GM10248 (cell line): Measurements from ENCODE around the gene CHD2.
A peak's percentile ranks its signal among the peaks of the same experiment; 100 is the strongest.
"Not testable (repeated sequence)": the region's sequence is repeated elsewhere in the genome, so short reads cannot be mapped to it uniquely, and the experiment has no call there.

Source experiments
- CTCF ChIA-PET: fragments of 300-600 bp; sonication (Branson Sonifier 250); formaldehyde crosslinking; extraction: SDS; loops from one replicate; lab custom pipeline; 2021; ENCODE audit warnings: antibody characterized with exemption; lab: Yijun Ruan, JAX
- POLR2A ChIA-PET: fragments of 350-650 bp; sonication (Branson Sonifier 250); formaldehyde crosslinking; extraction: SDS; loops from one replicate; lab custom pipeline; 2020; ENCODE audit warnings: antibody characterized with exemption; lab: Yijun Ruan, JAX
- DNase-seq: peaks from one replicate; pipeline ENCODE4 v3.0.0; 2012; ENCODE audit errors: extremely low spot score
- CTCF ChIP-seq: IDR thresholded peaks from 2 replicates; pipeline ENCODE4 v1.5.1; 2012; ENCODE audit warnings: mild to moderate bottlenecking, low read depth; ENCODE audit errors: extremely low read depth, missing control alignments, control extremely low read depth

Gene CHD2

GRCh38 chr15:93029214-93029835, 129.2 kb downstream of the CHD2 start:
- CTCF ChIA-PET: interaction anchor here (0.9 to 4.6 kb wide), 17 partner anchors 9 to 1295 kb away, joined by 3 to 51 read pairs (median 5); no protein-coding TSS in a partner anchor
- POLR2A ChIA-PET: interaction anchor here (1.0 kb wide), 1 partner anchor 9 kb away, joined by 3 read pairs; no protein-coding TSS in a partner anchor
- TF ChIP-seq CTCF: no peak
- peak; percentile 15 for DNase-seq

GRCh38 chr15:93029836-93030429, 129.8 kb downstream of the CHD2 start:
- peak; percentile 20 for DNase-seq
- ChIA-PET CTCF (interaction anchor here (0.7 to 4.6 kb wide), 32 partner anchors 8 to 1296 kb away, joined by 3 to 51 read pairs (median 4); no protein-coding TSS in a partner anchor), POLR2A (interaction anchor here (1.0 kb wide), 1 partner anchor 10 kb away, joined by 3 read pairs; no protein-coding TSS in a partner anchor)
- TF ChIP-seq CTCF: no peak

- CTCF ChIA-PET: interaction anchor here (0.7 to 4.6 kb wide), 33 partner anchors 8 to 1296 kb away, joined by 3 to 51 read pairs (median 4); no protein-coding TSS in a partner anchor
- DNase-seq: peak; percentile 87
- peak; percentile 81 for TF ChIP-seq CTCF
- POLR2A ChIA-PET: interaction anchor here (1.0 kb wide), 1 partner anchor 10 kb away, joined by 3 read pairs; no protein-coding TSS in a partner anchor
These were observed 130.4 kb downstream of the CHD2 start for GRCh38 chr15:93030430-93031102.

- no peak for TF ChIP-seq CTCF
- ChIA-PET CTCF (interaction anchor here (0.9 to 4.6 kb wide), 13 partner anchors 8 to 1293 kb away, joined by 3 to 51 read pairs (median 8); no protein-coding TSS in a partner anchor), POLR2A (no interaction called here)
- DNase-seq: no peak
These were observed 131.0 kb downstream of the CHD2 start for GRCh38 chr15:93031103-93031464.

GRCh38 chr15:93031557-93032384, 131.6 kb downstream of the CHD2 start:
- POLR2A ChIA-PET, DNase-seq: not testable (repeated sequence)
- CTCF ChIA-PET: interaction anchor here (1.7 to 4.6 kb wide), 5 partner anchors 11 to 1292 kb away, joined by 4 to 51 read pairs (median 8); no protein-coding TSS in a partner anchor

- POLR2A ChIA-PET, DNase-seq: not testable (repeated sequence)
- CTCF ChIA-PET: interaction anchor here (1.3 to 2.4 kb wide), 4 partner anchors 12 to 1087 kb away, joined by 4 to 8 read pairs (median 5); no protein-coding TSS in a partner anchor
These were observed 132.5 kb downstream of the CHD2 start for GRCh38 chr15:93032515-93033206.
